Kidney (tissue), 14 donors: ENCODE data around the gene GPRC5C. TPM values are rescaled to one million over a fixed set of nuclear protein-coding genes. Genes with fewer than 3 reads are reported as not detected.
A peak's percentile ranks its signal among the peaks of the same experiment; 100 is the strongest.

Experiments
- DNase-seq, 5 donors: peaks; one replicate each; pipeline ENCODE4 v3.0.0-alpha.2; 2013 to 2020
- FAIRE-seq: peaks from 2 replicates; lab custom pipeline; 2012; peaks lifted over from hg19 to GRCh38; lab: Jason Lieb, UNC
- H3K27ac ChIP-seq, 2 donors: one replicate each; pipeline ENCODE4 v1.7.0; 2013; ENCODE audit warnings: low read depth in 2 of 2, low read length in 2 of 2, inconsistent platforms in 1 of 2
- H3K27me3 ChIP-seq: one replicate; pipeline ENCODE4 v1.7.1; 2013; ENCODE audit warnings: low read length, inconsistent platforms; ENCODE audit not compliant: control insufficient read depth, insufficient read depth
- H3K36me3 ChIP-seq, 3 donors: one replicate each; pipeline versions ENCODE4 v1.7.0 to v1.7.1; 2013; ENCODE audit warnings: low read length in 3 of 3, control low read depth in 1 of 3, inconsistent platforms in 1 of 3; ENCODE audit not compliant: insufficient read depth in 3 of 3, control insufficient read depth in 2 of 3
- H3K4me1 ChIP-seq, 3 donors: one replicate each; pipeline versions ENCODE4 v1.7.0 to v1.7.1; 2013; ENCODE audit warnings: low read length in 3 of 3, inconsistent platforms in 1 of 3, low read depth in 1 of 3; ENCODE audit not compliant: control insufficient read depth in 2 of 3, insufficient read depth in 2 of 3
- H3K4me3 ChIP-seq, 3 donors: one replicate each; pipeline versions ENCODE4 v1.7.0 to v1.8.1; 2013; ENCODE audit warnings: low read length in 3 of 3, control low read depth in 1 of 3, inconsistent platforms in 1 of 3
- H3K9ac ChIP-seq, 3 donors: one replicate each; pipeline versions ENCODE4 v1.7.0 to v1.7.1; 2013; ENCODE audit warnings: low read length in 3 of 3, control low read depth in 1 of 3, inconsistent platforms in 1 of 3
- H3K9me3 ChIP-seq, 3 donors: one replicate each; pipeline versions ENCODE4 v1.7.0 to v1.7.1; 2013; ENCODE audit warnings: low read length in 3 of 3, control low read depth in 1 of 3, inconsistent platforms in 1 of 3; ENCODE audit not compliant: control insufficient read depth in 2 of 3, insufficient read depth in 1 of 3
- intact Hi-C: fragments of 100-400 bp; cut with DNase I; formaldehyde crosslinking; loops from one replicate; pipeline ENCODE4 v1.11.1; 2022
- polyA plus RNA-seq: library from polyadenylated mRNA; stranded (reverse); fragments of 350-450 nt; fragmentation: Illumina TruSeq; extraction: RNeasy Lipid Tissue Mini Kit (QIAGEN cat#74804); gene quantifications from one replicate; pipeline ENCODE4 v1.2.3, GENCODE V29; 2014; ENCODE audit warnings: low read depth, low replicate concordance; ENCODE audit not compliant: insufficient read depth
- total RNA-seq: library from RNA; stranded (reverse); fragmentation: NEBNext Ultra II Directional; extraction: Animal tissue kit (Norgen Biotek cat#: 25700); gene quantifications from one replicate; pipeline ENCODE4 v1.2.1, GENCODE V29; 2021
- TF ChIP-seq, protein P1 (sequence below): IDR thresholded peaks from 3 replicates; pipeline ENCODE4 v1.5.1; 2012; ENCODE audit warnings: mild to moderate bottlenecking, moderate library complexity, borderline replicate concordance; ENCODE audit not compliant: insufficient read depth; ENCODE audit errors: extremely low read depth
- donor health status: control.
- donor health status: control.
- donor health status: control.
- donor health status: control.
- donor health status: control.
- donor health status: DM: yes; HTN: yes; CAD: no.
- donor health status: Normal renal cell carcinoma (clear cell type).

GPRC5C gene
- total and polyA plus RNA-seq, 2 donors from 2014 or later = 242 to 358 TPM

DNA sequence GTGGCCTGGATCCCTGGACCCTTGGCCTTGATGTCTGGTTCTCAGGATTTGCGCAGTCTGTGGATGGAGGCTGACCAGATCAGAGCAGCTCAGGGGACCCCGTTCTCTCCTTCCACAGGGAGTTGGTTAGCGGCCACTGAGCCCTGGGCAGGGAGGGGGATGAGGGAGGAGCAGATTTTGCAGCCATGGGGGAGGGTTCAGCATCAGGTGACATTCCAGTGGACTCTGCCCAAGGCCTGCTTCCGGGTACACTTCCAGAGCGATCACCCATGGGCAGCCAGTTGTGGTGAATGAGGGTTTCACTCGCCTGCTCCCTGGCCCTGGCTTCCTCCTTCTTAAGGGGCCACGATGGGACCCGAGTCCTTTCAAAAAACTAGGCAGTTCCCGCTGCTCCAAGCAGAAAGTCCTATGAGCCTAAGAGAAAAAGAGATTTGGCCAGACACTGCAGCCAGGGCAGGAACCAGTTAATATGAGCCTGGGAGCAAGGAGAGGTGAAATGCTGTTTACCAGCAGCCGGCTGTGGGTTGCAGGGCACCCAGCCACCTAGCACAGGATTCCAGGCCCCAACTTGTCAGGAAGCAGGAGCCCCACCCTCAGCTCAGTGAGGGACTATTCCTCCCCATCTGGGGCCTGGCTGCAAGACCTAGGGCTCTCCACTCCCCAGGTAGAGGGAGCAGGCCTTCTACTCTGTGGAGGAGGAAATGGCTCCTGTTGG lies 4.7 kb upstream of the GPRC5C start:
- peak overlapping the region in 1 of 3 donors; percentile 46 for H3K4me3 ChIP-seq
- TF ChIP-seq, protein P1, sequence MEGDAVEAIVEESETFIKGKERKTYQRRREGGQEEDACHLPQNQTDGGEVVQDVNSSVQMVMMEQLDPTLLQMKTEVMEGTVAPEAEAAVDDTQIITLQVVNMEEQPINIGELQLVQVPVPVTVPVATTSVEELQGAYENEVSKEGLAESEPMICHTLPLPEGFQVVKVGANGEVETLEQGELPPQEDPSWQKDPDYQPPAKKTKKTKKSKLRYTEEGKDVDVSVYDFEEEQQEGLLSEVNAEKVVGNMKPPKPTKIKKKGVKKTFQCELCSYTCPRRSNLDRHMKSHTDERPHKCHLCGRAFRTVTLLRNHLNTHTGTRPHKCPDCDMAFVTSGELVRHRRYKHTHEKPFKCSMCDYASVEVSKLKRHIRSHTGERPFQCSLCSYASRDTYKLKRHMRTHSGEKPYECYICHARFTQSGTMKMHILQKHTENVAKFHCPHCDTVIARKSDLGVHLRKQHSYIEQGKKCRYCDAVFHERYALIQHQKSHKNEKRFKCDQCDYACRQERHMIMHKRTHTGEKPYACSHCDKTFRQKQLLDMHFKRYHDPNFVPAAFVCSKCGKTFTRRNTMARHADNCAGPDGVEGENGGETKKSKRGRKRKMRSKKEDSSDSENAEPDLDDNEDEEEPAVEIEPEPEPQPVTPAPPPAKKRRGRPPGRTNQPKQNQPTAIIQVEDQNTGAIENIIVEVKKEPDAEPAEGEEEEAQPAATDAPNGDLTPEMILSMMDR = no peak
- H3K27me3 ChIP-seq = no peaks in the 10 kb centered on the region
- no peaks in the 10 kb centered on the region for H3K9me3 ChIP-seq
- FAIRE-seq (no peak), DNase-seq (peak; percentile 92 to 95 (median 93))
- H3K4me1 ChIP-seq = peaks cover 3 to 34% (median 30%) of the 10 kb centered on the region in 3 donors
- no peaks in the 10 kb centered on the region for H3K36me3 ChIP-seq
- H3K27ac ChIP-seq = peak overlapping the region; percentile 89 to 90
- H3K9ac ChIP-seq = peak overlapping the region in 2 of 3 donors; percentile 27 to 35
- intact Hi-C loops = no loop called here

DNA sequence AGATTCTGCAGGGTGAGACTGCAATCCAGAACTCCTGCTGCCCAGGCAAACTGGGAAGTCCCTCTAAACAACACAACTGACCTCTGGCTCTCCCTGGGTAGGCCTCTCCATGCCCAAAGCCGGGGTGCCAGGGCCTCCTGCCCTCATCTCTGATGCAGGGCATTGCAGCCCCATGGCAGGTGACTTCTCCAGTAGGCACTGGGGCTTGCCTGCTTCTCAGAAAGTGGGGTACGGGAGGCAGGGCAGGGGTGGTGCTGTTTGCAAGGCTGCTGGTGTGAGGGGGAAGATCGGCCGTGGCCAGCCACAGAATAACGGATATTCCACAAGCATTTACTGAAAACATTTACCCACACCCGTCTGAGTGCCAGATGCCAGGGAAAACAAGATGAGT lies 4.1 kb upstream of the GPRC5C start:
- DNase-seq (no peak), FAIRE-seq (no peak)
- H3K27ac ChIP-seq = peak overlapping the region; percentile 88 to 89
- H3K9ac ChIP-seq = peak overlapping the region in 2 of 3 donors; percentile 27 to 35
- H3K36me3 ChIP-seq = no peaks in the 10 kb centered on the region
- no peak overlapping the region for H3K4me3 ChIP-seq
- H3K4me1 ChIP-seq = peaks cover 3 to 34% (median 30%) of the 10 kb centered on the region in 3 donors
- TF ChIP-seq, protein P1 = no peak
- intact Hi-C loops = no loop called here
- no peaks in the 10 kb centered on the region for H3K27me3 ChIP-seq
- H3K9me3 ChIP-seq = no peaks in the 10 kb centered on the region

DNA sequence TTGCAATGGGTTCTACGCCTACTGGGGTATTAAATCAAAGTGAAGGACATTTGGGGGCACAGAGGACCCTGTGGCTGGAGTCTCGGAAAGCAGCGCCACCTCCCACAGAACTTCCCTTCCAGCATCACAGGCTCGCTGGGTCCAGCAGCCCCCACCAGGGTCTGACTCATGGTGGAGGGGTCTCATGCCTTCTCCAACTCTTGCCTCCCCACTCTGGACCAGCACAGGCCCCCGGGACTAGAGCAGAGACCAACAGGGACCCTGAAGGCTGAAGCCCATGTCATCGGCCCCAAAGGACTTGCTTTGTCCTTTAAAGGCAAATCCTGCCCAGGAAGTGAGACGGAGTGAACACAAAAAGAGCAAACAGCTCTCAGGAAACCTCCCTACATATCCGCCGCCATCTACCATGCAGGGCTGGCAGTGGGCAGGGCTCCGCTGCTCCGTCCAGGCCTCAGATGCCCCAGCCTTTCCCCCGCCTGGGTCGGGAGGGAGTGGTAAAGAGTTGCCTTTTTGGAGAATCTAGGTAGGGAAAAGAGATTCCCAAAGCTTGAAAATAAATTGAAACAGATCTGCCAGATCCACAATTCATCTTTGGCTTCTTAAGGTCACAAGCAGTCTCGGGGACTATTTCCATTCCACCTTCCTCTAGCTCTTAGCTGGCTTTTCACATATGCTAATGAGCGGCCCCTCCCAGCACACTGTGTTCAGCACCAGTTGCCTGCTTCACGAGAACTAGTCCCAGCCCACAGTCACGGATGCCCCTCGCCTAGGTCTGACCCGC lies 2.1 kb upstream of the GPRC5C start:
- Histone ChIP-seq H3K9ac (peak overlapping the region; percentile 11 to 91 (median 30)), H3K27ac (peak overlapping the region; percentile 97 to 100), H3K36me3 (no peaks in the 10 kb centered on the region), H3K4me3 (peak overlapping the region in 2 of 3 donors; percentile 50 to 85), H3K4me1 (peaks cover 3 to 34% (median 34%) of the 10 kb centered on the region in 3 donors), H3K9me3 (no peaks in the 10 kb centered on the region), H3K27me3 (no peaks in the 10 kb centered on the region)
- intact Hi-C loops = no loop called here
- TF ChIP-seq, protein P1 = no peak
- DNase-seq = peak in 4 of 5 donors; percentile 59 to 90 (median 73)
- FAIRE-seq = no peak
